Muscle of arm (tissue), 14 donors: ENCODE measurements around the gene LRRN1. TPM values are rescaled to one million over a fixed set of nuclear protein-coding genes. Genes with fewer than 3 reads are reported as not detected.

Experiments
- DNase-seq: peaks from one replicate; pipeline ENCODE4 v3.0.0-alpha.2; 2013
- long read RNA-seq, 11 donors: transcript quantifications; one replicate each; lab custom pipeline, GENCODE V29; 2026
- polyA plus RNA-seq, 12 donors: library from polyadenylated mRNA; unstranded; fragments of 120-200 nt; gene quantifications; one replicate each; pipeline ENCODE4 v1.2.1, GENCODE V29; 2013; ENCODE audit not compliant: insufficient read length in 12 of 12

Gene LRRN1
- polyA plus RNA-seq: 100 to 1,000 TPM in 3 of 12 donors, 10 to 100 TPM in 8, not detected in 1; 50.0 to 118 (median 90.4) TPM
- long read RNA-seq, donor 1, partial matches to known transcripts: 10 of 14 reads
- long read RNA-seq, donor 1, other reads (novel, unspliced or antisense): 0 of 14 reads
- long read RNA-seq, donor 2, transcript LRRN1-201 (2 exons, 3,823 nt): major isoform, 14 of 63 reads
- long read RNA-seq, donor 2, partial matches to known transcripts: 49 of 63 reads
- long read RNA-seq, donor 2, other reads (novel, unspliced or antisense): 0 of 63 reads
- long read RNA-seq, donor 3, transcript LRRN1-201 (2 exons, 3,823 nt): major isoform, 12 of 23 reads
- long read RNA-seq, donor 3, partial matches to known transcripts: 10 of 23 reads
- long read RNA-seq, donor 3, other reads (novel, unspliced or antisense): 0 of 23 reads
- long read RNA-seq, donor 4, transcript LRRN1-201 (2 exons, 3,823 nt): major isoform, 5 of 6 reads
- long read RNA-seq, donor 4, partial matches to known transcripts: 0 of 6 reads
- long read RNA-seq, donor 4, other reads (novel, unspliced or antisense): 0 of 6 reads
- long read RNA-seq, donor 5, transcript LRRN1-201 (2 exons, 3,823 nt): major isoform, 52 of 129 reads
- long read RNA-seq, donor 5, partial matches to known transcripts: 77 of 129 reads
- long read RNA-seq, donor 5, other reads (novel, unspliced or antisense): 0 of 129 reads
- long read RNA-seq, donor 6, transcript LRRN1-201 (2 exons, 3,823 nt): major isoform, 9 of 48 reads
- long read RNA-seq, donor 6, partial matches to known transcripts: 39 of 48 reads
- long read RNA-seq, donor 6, other reads (novel, unspliced or antisense): 0 of 48 reads
- long read RNA-seq, donor 7, transcript LRRN1-201 (2 exons, 3,823 nt): major isoform, 14 of 14 reads
- long read RNA-seq, donor 7, partial matches to known transcripts: 0 of 14 reads
- long read RNA-seq, donor 7, other reads (novel, unspliced or antisense): 0 of 14 reads
- long read RNA-seq, donor 8, transcript LRRN1-201 (2 exons, 3,823 nt): major isoform, 17 of 18 reads
- long read RNA-seq, donor 8, partial matches to known transcripts: 0 of 18 reads
- long read RNA-seq, donor 8, other reads (novel, unspliced or antisense): 0 of 18 reads
- long read RNA-seq, donor 9, transcript LRRN1-201 (2 exons, 3,823 nt): major isoform, 11 of 11 reads
- long read RNA-seq, donor 9, partial matches to known transcripts: 0 of 11 reads
- long read RNA-seq, donor 9, other reads (novel, unspliced or antisense): 0 of 11 reads
- long read RNA-seq, donor 10, transcript LRRN1-201 (2 exons, 3,823 nt): major isoform, 20 of 33 reads
- long read RNA-seq, donor 10, partial matches to known transcripts: 9 of 33 reads
- long read RNA-seq, donor 10, other reads (novel, unspliced or antisense): 0 of 33 reads
- long read RNA-seq, donor 11, transcript LRRN1-201 (2 exons, 3,823 nt): major isoform, 15 of 16 reads
- long read RNA-seq, donor 11, partial matches to known transcripts: 0 of 16 reads
- long read RNA-seq, donor 11, other reads (novel, unspliced or antisense): 0 of 16 reads

- DNase-seq: peak; percentile 69
Observed at GRCh38 chr3:3799173-3800079, at the start of gene LRRN1. Gene LRRN1 (plus strand): TSS chr3:3799431. CDS start chr3:3844642, 45,211 bp downstream.

- no peak for DNase-seq
Observed at GRCh38 chr3:3753416-3753815, 45.8 kb upstream of the LRRN1 start.

DNA sequence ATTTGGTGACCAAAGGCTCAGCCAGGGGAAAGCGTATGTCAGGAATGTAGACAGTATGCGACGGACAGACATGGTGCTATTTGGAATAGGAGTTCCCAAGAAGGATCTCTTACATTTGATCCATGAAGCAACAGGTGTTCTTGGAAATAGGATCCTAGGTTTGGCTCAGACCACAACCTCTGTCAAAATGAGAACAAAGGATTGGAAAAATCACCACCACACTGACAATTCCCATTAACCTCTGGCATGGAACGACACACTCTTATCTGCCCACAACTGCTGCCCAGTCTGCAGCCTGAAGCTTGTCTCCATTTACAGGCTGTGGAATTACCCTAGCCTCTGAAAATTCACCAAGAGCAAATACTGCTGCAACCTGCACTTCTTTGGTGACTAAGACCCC lies 33.6 kb upstream of the LRRN1 start:
- DNase-seq: no peak

GRCh38 chr3:3766140-3766539 lies 33.1 kb upstream of the LRRN1 start:
- DNase-seq: no peak

GRCh38 chr3:3771094-3771493 lies 28.1 kb upstream of the LRRN1 start:
- peak; percentile 67 for DNase-seq

GRCh38 chr3:3771567-3771966 lies 27.7 kb upstream of the LRRN1 start:
- DNase-seq: peak; percentile 77

GRCh38 chr3:3772338-3772737 lies 26.9 kb upstream of the LRRN1 start:
- DNase-seq: no peak

DNA sequence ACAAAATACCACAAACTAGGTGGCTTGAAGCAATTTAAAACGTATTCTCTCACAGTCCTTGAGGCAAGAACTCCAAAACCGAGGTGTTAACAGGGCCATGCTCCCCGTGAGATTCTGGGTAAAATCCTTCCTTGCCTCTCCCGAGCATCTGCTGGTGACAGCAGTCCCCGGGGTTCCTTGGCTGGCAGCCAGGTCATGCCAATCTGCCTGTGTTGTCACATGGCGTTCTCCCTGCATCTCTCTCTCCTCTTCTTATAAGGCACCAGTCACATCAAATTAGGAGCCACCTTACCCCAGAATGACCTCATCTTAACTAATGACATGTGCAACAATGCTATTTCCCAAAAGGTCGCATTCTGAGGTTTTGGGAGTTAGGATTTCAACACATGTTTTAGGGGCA lies 26.3 kb upstream of the LRRN1 start:
- no peak for DNase-seq

DNA sequence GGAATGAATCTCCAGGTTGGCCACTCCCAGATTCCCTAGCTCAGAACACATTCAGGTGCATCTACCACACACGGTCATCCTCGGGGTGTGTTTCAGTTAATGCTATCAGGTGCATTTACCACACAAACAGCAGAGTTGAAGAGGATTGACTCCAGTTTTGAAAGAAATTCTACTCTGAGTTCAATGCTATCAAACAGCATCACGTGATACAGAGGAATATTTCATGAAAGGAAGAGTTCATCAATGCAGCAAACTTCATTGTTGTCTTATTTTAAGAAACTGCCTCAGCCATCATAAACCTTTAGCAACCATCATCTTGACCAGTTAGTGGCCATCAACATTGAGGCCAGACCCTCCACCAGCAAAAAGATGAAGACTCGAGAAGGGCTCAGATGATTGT lies 22.6 kb upstream of the LRRN1 start:
- DNase-seq: no peak

DNA sequence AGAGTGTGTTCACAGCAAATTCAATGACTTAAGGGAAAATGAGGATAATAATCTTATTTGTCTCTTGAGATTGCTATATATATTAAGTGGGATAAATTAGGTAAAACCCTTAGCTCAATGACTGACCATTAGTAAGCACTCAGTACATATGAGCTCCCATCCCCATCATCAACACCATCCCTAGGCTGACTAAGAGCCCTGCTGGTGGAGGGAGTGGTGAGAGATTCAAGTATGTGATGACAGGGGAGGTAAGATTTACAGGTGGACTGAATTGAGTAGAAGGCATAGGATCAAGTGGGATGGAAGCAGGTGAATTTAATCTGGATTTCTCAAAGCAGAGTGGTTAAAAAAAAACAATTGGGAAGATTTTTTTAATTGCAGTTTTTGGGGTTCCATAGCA lies 21.0 kb upstream of the LRRN1 start:
- no peak for DNase-seq

DNA sequence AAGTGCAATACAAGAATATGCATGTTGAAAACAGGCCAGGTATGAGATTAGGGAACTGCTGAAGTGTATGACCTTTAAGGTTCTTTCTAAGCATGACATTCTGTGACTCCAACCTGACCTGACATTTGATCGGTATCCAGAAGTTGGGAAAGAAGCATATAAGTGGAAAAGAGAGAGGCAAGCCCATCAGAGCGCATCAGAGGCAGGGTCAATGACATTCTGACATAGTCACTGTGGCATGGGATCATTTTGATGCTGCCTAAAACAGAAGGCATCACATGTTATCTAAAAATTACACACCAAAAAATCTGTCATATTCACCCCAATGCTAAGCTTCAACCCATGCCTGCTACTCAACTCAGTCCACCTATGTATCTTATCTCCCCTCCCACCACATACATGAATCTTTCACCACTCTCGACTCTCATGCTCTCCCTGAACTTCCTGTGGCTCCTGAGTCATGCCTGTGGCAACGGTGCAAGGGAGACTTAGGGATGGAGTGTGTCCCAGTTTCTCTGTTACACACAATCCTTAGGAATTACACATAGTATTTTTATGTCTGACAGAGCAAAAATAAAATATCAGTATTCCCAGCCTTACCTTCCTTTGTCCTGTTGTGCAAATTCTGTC lies 20.5 kb upstream of the LRRN1 start:
- no peak for DNase-seq

GRCh38 chr3:3782457-3782856 lies 16.8 kb upstream of the LRRN1 start:
- no peak for DNase-seq

DNA sequence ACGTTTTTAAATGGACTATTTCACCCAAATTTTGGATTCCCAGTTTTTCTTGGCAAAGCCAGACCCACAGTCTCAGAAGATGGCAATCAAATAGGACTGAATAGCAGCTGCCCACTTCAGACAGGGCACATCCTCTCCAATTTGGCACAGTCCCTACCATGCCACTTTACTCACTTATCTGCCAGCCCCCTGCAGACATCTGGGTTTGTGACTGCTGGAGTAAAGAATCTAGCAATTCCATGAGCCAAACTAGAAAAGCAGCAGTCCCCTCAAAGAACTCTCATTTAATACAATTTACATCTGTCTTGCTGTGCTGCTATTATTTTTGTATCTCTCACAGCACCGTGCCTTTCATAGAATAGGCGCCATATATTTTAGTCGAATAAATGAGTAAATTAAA lies 16.0 kb upstream of the LRRN1 start:
- DNase-seq: peak; percentile 44

DNA sequence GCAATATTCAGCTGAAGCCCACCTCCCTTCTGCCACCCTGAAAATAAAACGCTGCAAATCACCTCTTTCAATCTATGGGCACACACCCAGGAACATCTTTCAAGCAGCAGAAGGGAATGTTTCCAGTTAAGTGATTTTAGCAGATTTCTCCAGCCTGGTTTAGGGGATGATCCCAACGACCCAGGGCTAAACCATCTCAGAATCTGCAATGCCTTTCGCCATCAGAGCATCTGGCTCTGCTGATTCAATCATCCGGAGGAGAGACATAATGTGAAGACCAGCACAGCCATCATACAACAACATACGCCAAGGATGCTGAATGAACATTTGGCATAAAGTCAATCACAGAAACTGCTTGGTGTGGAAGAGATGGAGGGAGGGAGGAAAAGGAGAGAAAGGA lies 15.5 kb upstream of the LRRN1 start:
- peak; percentile 39 for DNase-seq

- DNase-seq: no peak
Observed at GRCh38 chr3:3792391-3792790, 6.8 kb upstream of the LRRN1 start.

GRCh38 chr3:3798631-3799113 lies 559 bp upstream of the LRRN1 start:
- peak; percentile 36 for DNase-seq

DNA sequence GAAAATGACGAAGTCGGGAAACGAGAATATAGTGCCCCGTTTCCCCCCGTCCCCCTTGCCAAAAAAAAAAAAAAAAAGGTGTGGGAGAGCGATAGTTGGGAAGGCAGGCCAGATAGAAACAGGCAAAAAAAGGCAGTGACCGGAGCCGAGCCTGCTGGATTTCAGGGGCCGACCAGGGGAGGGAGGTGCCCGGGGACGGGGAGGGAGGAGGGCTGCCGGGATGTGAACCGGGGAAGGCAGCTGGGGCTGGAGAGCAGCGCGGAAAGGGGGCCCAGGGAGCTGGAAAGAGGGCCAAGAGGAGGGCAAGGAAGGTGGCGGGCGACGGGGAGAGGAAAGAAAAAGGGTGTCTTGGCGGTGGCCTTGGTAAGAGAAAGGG lies 837 bp downstream of the LRRN1 start:
- DNase-seq: no peak

DNA sequence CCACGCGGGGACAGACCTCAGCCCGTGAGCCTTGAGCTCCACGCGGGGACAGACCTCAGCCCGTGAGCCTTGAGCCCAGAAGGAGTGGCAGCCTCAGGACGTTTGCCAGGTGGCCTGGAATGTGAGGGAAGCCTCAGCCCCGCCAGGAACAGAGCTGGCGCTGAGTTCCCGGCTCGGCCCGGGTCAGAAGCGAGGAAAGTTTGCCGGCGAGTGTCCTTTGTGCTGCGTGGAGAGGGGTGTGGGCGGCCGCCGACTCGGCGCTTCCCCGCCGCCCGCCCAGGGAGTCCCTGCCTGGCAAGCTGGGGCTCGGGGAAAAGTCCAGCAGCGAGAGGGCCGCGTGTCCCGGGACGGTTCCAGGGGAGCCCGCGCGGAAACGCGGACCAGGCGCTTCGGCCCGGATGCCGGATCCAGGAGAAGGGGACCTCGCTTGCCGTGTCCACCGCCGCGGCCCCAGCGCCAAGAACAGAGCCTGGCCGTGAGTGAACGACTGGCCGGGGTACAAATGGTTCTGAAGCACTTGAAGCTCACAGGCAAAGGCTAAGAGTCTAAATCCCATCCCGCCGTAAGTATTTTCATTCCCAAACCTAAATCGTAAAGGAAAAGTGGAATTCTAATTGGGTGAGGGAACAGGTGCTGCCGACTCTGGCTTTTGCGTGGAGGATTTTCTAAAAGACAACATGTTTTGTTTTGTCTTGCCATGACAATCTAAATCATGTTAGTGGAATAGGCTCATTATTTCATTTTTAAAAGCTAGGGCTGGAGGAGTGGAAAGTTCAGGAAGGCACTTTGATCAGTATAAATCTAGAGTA lies 1.7 kb downstream of the LRRN1 start:
- no peak for DNase-seq

DNA sequence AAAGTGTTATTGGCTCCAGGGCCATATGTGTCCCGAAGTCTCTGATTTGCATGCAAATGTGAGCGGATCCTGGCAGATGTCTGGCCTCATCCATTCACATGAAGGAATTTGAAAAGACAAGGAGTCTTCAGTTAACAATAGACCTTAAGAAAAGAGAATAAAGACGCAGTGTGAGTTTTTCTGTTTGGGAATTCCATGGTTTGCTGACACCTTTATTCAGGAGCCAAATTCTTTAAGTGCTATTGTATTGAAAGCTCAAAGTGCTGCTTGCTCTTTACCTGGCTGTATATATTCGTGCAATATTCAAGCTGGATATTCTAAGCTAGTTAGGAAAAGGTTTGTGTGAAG lies 2.2 kb downstream of the LRRN1 start:
- no peak for DNase-seq
